ENCODE results near the gene ZNF853.
A peak's percentile ranks its signal among the peaks of the same experiment; 100 is the strongest.

The ZNF853 gene

DNA sequence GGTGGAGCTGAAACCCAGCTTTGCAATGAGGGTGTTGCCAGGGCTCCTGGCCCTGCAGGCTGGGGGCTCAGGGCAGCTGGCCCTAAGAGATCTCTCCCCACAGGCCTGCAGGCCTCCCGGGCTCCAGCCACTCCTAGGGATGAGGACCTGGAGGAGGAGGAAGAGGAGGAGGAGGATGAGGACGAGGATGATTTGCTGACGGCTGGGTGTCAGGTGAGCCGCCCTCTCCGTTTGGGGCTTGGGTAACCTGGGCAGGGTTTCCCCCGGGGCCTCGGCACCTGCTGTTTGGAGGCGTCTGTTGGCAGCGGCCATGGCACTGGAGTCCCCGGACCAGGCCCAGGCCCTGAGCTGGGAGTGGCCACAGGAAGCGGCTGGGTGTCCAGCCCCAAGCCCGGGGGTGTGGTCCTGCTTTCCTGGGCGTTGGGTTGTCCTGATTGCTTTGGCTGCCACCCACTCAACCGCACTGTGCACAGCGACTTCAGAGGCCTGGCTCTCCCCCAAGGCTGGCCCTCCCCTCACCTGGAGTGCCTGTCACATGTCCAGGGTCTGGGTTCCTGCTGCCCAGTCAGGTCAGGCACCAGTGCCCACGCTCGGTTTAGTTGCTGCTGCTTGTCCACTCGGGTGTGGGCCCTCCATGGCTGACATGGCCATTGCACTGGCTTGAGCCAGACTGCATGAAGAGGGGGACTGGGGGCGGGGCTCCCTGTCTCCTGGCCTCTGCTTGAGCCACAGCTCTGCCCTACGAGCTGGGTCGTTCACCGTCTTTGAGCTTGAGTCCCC lies 27.6 kb downstream of the ZNF853 start:
- Histone ChIP-seq H3K9ac (no peak overlapping the region), H3K36me3 (peaks cover 91 to 96% (median 94%) of the 10 kb centered on the region in 11 experiments), H3K4me3 (no peak overlapping the region)

DNA sequence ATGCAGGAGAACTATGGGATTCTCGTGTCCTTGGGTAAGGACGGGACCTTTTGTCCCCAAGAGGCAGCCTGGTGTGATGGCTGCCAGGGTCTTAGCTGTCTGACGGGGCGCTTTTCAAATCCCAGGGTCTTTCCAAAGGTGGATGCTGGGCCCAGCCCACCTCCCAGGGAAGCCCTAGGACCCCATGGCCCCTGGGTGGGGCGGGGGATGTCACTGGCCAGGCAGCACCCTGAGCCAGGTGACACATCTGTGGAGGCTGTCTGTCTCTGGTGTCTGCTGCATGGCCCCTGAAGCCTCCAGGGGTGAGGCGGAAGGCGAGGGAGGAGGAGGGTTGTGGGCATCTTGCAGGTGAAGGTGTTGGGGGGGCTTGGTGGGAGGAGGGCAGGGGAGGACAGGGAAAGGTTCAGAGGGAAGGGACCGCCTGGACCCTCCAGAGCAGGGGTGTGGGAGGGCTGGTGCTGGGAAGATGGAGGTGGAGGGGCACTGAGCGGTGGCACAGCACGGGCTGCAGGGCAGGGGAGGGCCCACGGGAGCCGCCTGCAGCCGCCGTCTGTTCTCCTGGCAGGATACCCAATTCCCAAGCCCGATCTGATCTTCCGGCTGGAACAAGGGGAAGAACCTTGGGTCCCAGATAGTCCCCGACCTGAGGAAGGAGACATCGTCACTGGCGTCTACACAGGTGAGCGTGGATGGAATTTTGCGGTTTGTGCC lies 28.7 kb downstream of the ZNF853 start:
- Histone ChIP-seq H3K4me2 (no peak overlapping the region), H3K36me3 (peaks cover 96 to 100% (median 100%) of the 10 kb centered on the region in 11 experiments), H4K20me1 (peaks cover 72 to 100% (median 97%) of the 10 kb centered on the region in 11 experiments), H3K27ac (no peak overlapping the region), H3K4me1 (peaks cover 16 to 28% (median 23%) of the 10 kb centered on the region in 10 experiments), H3K9ac (no peak overlapping the region), H3K4me3 (no peak overlapping the region), H3K9me3 (replicated peaks in 1 of 11) (peaks cover 0 to 23% (median 2%) of the 10 kb centered on the region in 11 experiments; a peak in 13 of 22 replicates), H3K27me3 (no peaks in the 10 kb centered on the region)
- TF ChIP-seq Cebpa-rat (IDR thresholded peaks at IDR 0.05) = no peak

More for the DNA sequence above, 27.6 kb downstream of the ZNF853 start:
- no peak for TF ChIP-seq Cebpa-rat (IDR thresholded peaks at IDR 0.05)
- Histone ChIP-seq H3K27me3 (no peaks in the 10 kb centered on the region), H3K4me1 (peaks cover 24 to 28% (median 27%) of the 10 kb centered on the region in 10 experiments), H3K27ac (no peak overlapping the region), H3K9me3 (replicated peaks in 1 of 11) (peaks cover 0 to 13% (median 0%) of the 10 kb centered on the region in 11 experiments; a peak in 7 of 22 replicates), H3K4me2 (no peak overlapping the region), H4K20me1 (peaks cover 70 to 100% (median 94%) of the 10 kb centered on the region in 11 experiments)

DNA sequence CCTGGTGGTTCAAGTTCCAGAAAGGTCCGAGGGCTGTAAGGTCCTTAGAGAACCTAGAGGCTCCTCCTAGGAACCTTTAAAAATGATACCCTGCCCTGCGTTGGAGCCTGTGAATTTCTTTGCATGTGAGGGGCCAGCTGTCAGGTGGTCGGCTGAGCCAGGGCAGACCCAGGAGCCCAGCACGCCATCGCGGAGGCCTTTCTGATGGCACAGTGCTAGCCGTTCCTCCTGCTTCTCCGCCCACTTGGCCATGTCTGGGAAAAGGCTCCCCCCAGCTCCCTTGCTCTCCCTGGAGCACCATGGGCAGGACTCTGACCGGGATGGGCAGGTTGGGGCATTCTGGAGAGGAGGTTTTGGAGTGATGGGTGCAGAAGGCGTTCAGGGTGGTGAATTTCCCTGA lies 29.3 kb downstream of the ZNF853 start:
- peaks cover 3 to 27% (median 9%) of the 10 kb centered on the region in 11 experiments for H3K9me3 ChIP-seq (replicated peaks in 1 of 11)
- peaks cover 96 to 100% (median 100%) of the 10 kb centered on the region in 11 experiments for H3K36me3 ChIP-seq
- H4K20me1 ChIP-seq = peaks cover 72 to 100% (median 93%) of the 10 kb centered on the region in 11 experiments
- no peaks in the 10 kb centered on the region for H3K27me3 ChIP-seq
- no peak overlapping the region for H3K4me3 ChIP-seq
- no peak overlapping the region for H3K9ac ChIP-seq
- no peak overlapping the region for H3K4me2 ChIP-seq
- no peak for TF ChIP-seq Cebpa-rat (IDR thresholded peaks at IDR 0.05)
- peaks cover 9 to 26% (median 22%) of the 10 kb centered on the region in 10 experiments for H3K4me1 ChIP-seq
- no peak overlapping the region for H3K27ac ChIP-seq

DNA sequence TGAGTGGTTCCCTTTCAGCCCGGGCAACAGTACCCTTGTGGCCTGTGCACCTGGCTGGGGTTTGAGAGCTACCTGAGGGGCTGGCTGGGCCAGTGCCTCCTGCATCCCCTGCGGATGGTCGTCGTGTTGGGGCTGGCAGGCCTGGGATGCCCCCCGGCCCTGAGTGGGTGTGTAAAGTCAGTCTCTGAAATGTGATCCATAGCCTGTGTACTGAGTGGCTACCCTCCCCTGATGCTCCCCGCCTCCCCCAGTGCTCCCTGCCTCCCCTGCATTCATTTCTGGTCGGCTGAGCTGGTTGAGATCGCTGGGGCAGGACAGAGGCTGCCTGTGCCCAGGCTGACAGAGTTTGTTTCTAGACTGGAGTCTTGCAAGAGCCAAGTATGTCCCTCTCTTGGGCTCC lies 31.1 kb downstream of the ZNF853 start:
- Histone ChIP-seq H3K9me3 (replicated peaks in 1 of 11) (peaks cover 21 to 43% (median 26%) of the 10 kb centered on the region in 11 experiments), H3K27me3 (no peaks in the 10 kb centered on the region), H3K36me3 (peaks cover 97 to 100% (median 100%) of the 10 kb centered on the region in 11 experiments), H3K27ac (no peak overlapping the region), H3K4me2 (no peak overlapping the region), H3K4me1 (peaks cover 0 to 17% (median 15%) of the 10 kb centered on the region in 10 experiments; a peak in 13 of 20 replicates), H3K9ac (no peak overlapping the region), H3K4me3 (no peak overlapping the region), H4K20me1 (peaks cover 54 to 94% (median 82%) of the 10 kb centered on the region in 11 experiments)
- no peak for TF ChIP-seq Cebpa-rat (IDR thresholded peaks at IDR 0.05)

DNA sequence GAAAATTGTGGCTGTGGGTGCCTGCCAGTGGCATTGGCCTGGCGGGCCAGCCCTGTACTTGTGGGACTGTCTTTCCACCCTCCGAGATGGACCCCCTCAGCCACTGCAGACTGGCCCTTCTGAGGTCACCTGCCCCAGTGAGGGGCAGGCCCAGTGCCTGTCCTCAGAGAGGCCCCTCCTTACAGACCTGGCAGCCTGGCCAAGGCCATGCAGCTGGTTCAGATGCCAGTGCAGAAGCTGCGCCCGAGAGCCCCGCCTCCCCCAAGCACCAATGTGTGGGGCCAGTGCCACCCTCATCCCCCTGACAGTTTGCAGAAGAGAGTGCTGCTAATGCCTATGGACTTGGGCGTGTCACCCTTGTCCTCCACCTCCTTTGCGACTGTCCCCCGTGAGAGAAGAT lies 31.7 kb downstream of the ZNF853 start:
- Histone ChIP-seq H3K4me3 (no peak overlapping the region), H3K9ac (0 out of 22 replicates have a peak overlapping the region, but pooled peaks of 1 of the 11 experiments have one; percentile 8), H3K4me2 (no peak overlapping the region), H4K20me1 (peaks cover 48 to 87% (median 76%) of the 10 kb centered on the region in 11 experiments), H3K27me3 (no peaks in the 10 kb centered on the region), H3K36me3 (peaks cover 97 to 100% (median 100%) of the 10 kb centered on the region in 11 experiments), H3K27ac (no peak overlapping the region), H3K4me1 (peaks cover 0 to 17% (median 15%) of the 10 kb centered on the region in 10 experiments; a peak in 13 of 20 replicates), H3K9me3 (replicated peaks in 1 of 11) (peaks cover 27 to 49% (median 32%) of the 10 kb centered on the region in 11 experiments)
- no peak for TF ChIP-seq Cebpa-rat (IDR thresholded peaks at IDR 0.05)

DNA sequence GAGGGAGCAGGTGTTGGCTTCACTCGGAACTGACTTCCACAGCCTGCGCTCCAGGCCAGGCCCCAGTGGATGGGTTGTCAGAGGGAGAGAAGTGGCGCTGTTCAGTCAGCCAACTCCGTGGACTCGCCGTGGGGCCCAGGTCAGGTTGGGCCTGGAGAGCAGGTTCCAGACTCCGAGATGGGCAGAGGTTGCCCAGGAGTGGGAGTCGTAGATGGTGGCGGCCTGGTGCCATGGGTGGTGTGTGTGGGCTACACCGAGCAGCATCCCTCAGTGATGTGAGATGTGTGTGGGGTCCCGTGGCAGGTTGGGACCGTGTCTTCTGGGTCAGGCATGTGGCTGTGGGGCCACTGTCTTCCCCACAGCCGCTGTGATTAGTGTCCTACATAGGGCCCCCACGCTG lies 32.1 kb downstream of the ZNF853 start:
- TF ChIP-seq Cebpa-rat (IDR thresholded peaks at IDR 0.05) = no peak
- Histone ChIP-seq H3K9ac (no peak overlapping the region), H3K9me3 (replicated peaks in 1 of 11) (peaks cover 31 to 54% (median 37%) of the 10 kb centered on the region in 11 experiments), H4K20me1 (peaks cover 43 to 83% (median 71%) of the 10 kb centered on the region in 11 experiments), H3K4me2 (no peak overlapping the region), H3K4me1 (peaks cover 0 to 17% (median 15%) of the 10 kb centered on the region in 10 experiments; a peak in 13 of 20 replicates), H3K27ac (no peak overlapping the region), H3K4me3 (no peak overlapping the region), H3K27me3 (no peaks in the 10 kb centered on the region), H3K36me3 (peaks cover 97 to 100% (median 100%) of the 10 kb centered on the region in 11 experiments)

DNA sequence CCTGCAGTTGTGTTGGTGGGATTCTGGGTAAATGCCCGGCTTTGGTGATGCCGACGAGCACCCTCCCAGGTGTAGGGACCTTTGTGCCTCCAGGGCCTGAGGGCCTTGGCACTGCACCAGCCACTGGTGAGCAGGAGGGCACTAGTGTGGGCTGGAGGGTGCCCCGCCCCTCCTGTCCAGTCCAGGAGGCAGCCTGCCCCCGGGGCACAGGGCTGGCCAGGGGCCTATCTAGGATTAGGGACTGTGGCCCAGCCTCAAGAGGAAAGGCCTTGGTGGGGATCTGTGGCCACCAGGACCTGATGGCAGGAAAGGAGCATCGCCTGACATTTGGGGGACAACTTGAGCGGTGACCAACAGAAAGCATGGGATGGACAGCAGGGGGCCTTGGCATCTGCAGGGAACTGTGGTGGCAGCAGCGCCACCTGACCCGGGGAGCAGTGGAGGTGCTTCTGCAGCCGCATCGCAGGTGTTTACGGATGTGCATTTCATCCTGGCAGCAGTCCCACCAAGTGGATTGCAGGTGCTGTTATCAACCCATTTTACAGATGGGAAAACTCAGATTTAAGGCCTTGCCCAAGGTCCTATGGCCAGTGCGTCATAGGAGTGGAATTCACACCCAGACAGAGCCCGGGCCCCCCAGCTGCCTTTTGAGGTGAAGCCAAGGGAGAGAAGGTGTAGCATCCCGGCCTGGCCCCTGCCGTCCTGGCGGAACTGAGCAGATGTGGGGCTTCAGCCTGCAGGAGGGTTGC lies 32.8 kb downstream of the ZNF853 start:
- peaks cover 0 to 17% (median 15%) of the 10 kb centered on the region in 10 experiments; a peak in 13 of 20 replicates for H3K4me1 ChIP-seq
- H3K4me2 ChIP-seq = peak overlapping the region in 7 of 11 experiments; percentile 22 to 57 (median 34); a peak in 11 of 22 replicates
- no peak overlapping the region for H3K4me3 ChIP-seq
- H3K9me3 ChIP-seq (replicated peaks in 1 of 11) = peaks cover 38 to 61% (median 44%) of the 10 kb centered on the region in 11 experiments
- peaks cover 38 to 76% (median 64%) of the 10 kb centered on the region in 11 experiments for H4K20me1 ChIP-seq
- no peaks in the 10 kb centered on the region for H3K27me3 ChIP-seq
- no peak overlapping the region for H3K27ac ChIP-seq
- peaks cover 97 to 100% (median 100%) of the 10 kb centered on the region in 11 experiments for H3K36me3 ChIP-seq
- TF ChIP-seq Cebpa-rat (IDR thresholded peaks at IDR 0.05) = no peak
- peak overlapping the region in 3 of 11 experiments; percentile 7 to 50 (median 43); a peak in 2 of 22 replicates for H3K9ac ChIP-seq

DNA sequence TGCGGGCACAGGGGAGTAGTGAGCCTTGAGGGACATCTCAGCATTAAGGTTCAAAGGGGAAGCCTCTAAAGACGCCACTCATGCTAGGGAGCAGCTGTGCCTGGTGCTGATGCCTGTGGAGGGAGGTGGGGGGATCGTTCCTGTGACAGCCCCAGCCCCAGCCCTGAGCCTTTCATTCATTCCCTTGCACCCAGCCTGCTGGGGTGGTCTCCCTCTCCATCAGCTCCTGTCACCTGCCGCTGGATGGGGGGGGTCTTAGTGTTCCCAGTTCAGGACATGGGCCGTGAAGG lies 33.4 kb downstream of the ZNF853 start:
- Histone ChIP-seq H3K4me2 (peak overlapping the region in 7 of 11 experiments; percentile 22 to 57 (median 34); a peak in 13 of 22 replicates), H3K27me3 (no peaks in the 10 kb centered on the region), H3K4me3 (no peak overlapping the region), H3K4me1 (peaks cover 0 to 17% (median 15%) of the 10 kb centered on the region in 10 experiments; a peak in 13 of 20 replicates), H3K36me3 (peaks cover 97 to 100% (median 100%) of the 10 kb centered on the region in 11 experiments), H3K9ac (peak overlapping the region in 3 of 11 experiments; percentile 7 to 50 (median 43); a peak in 2 of 22 replicates), H3K27ac (peak overlapping the region in 3 of 11 experiments; percentile 4 to 13 (median 12); a peak in 3 of 22 replicates), H4K20me1 (peaks cover 38 to 71% (median 59%) of the 10 kb centered on the region in 11 experiments), H3K9me3 (replicated peaks in 1 of 11) (peaks cover 44 to 66% (median 49%) of the 10 kb centered on the region in 11 experiments)
- TF ChIP-seq Cebpa-rat (IDR thresholded peaks at IDR 0.05) = no peak
